HL-60 (cell line): ENCODE results near the gene YIF1A.

Experiments
- DNase-seq, 2 experiments: peaks; one replicate each; pipeline ENCODE4 v3.0.0-alpha.2; 2010 to 2020; ENCODE audit warnings: low read depth in 1 of 2, low spot score in 1 of 2
- H3K27ac ChIP-seq: fragments of 250-450 bp; sonication (Bioruptor Pico); replicated peaks from 2 replicates; pipeline ENCODE4 v1.5.1; 2020; ENCODE audit warnings: mild to moderate bottlenecking, moderate library complexity
- H3K27me3 ChIP-seq: fragments of 250-450 bp; sonication (Bioruptor Pico); 2 replicates; pipeline ENCODE4 v1.5.1; 2021; ENCODE audit warnings: mild to moderate bottlenecking, moderate library complexity; ENCODE audit not compliant: insufficient read depth, poor library complexity, severe bottlenecking
- H3K4me3 ChIP-seq: replicated peaks from 2 replicates; pipeline ENCODE4 v1.5.1; 2011; ENCODE audit warnings: mild to moderate bottlenecking, control low read depth, low read length; ENCODE audit not compliant: insufficient read depth
- CTCF ChIP-seq: IDR thresholded peaks from one replicate; pipeline ENCODE4 v1.5.1; 2011; ENCODE audit warnings: low read length, control low read depth, inconsistent platforms; ENCODE audit not compliant: insufficient read depth
- GABPA ChIP-seq: IDR thresholded peaks from 2 replicates; pipeline ENCODE4 v1.6.1; 2012; ENCODE audit warnings: low read depth
- POLR2AphosphoS5 ChIP-seq: IDR thresholded peaks from 2 replicates; pipeline ENCODE4 v1.6.1; 2012; ENCODE audit warnings: low read depth
- SPI1 ChIP-seq: IDR thresholded peaks from 2 replicates; pipeline ENCODE4 v1.6.1; 2012; ENCODE audit warnings: low read depth, mild to moderate bottlenecking, borderline replicate concordance
- TF ChIP-seq, protein P1 (sequence below): IDR thresholded peaks from 2 replicates; pipeline ENCODE4 v1.6.1; 2012; ENCODE audit warnings: low read depth; ENCODE audit not compliant: insufficient replicate concordance

YIF1A gene

DNA sequence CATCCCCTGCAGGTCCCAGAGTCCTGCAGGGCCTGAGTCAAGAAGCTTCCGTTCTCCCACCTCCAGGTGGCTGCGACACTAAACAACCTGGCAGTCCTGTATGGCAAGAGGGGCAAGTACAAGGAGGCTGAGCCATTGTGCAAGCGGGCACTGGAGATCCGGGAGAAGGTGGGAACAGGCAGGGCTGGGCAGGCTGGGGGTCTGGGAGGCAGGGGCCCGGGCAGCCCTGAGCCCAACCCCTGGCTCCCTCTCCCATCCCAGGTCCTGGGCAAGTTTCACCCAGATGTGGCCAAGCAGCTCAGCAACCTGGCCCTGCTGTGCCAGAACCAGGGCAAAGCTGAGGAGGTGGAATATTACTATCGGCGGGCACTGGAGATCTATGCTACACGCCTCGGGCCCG is 25.2 kb downstream of the YIF1A start:
- Histone ChIP-seq H3K27me3 (no peaks in the 10 kb centered on the region), H3K27ac (no peak overlapping the region), H3K4me3 (no peak overlapping the region)
- DNase-seq: no peak
- no peak for TF ChIP-seq GABPA
- TF ChIP-seq POLR2AphosphoS5: no peak

- no peak for DNase-seq
- no peak overlapping the region for H3K27ac ChIP-seq
- no peak overlapping the region for H3K4me3 ChIP-seq
- no peak for TF ChIP-seq GABPA
- no peak for TF ChIP-seq POLR2AphosphoS5
- TF ChIP-seq, protein P1, sequence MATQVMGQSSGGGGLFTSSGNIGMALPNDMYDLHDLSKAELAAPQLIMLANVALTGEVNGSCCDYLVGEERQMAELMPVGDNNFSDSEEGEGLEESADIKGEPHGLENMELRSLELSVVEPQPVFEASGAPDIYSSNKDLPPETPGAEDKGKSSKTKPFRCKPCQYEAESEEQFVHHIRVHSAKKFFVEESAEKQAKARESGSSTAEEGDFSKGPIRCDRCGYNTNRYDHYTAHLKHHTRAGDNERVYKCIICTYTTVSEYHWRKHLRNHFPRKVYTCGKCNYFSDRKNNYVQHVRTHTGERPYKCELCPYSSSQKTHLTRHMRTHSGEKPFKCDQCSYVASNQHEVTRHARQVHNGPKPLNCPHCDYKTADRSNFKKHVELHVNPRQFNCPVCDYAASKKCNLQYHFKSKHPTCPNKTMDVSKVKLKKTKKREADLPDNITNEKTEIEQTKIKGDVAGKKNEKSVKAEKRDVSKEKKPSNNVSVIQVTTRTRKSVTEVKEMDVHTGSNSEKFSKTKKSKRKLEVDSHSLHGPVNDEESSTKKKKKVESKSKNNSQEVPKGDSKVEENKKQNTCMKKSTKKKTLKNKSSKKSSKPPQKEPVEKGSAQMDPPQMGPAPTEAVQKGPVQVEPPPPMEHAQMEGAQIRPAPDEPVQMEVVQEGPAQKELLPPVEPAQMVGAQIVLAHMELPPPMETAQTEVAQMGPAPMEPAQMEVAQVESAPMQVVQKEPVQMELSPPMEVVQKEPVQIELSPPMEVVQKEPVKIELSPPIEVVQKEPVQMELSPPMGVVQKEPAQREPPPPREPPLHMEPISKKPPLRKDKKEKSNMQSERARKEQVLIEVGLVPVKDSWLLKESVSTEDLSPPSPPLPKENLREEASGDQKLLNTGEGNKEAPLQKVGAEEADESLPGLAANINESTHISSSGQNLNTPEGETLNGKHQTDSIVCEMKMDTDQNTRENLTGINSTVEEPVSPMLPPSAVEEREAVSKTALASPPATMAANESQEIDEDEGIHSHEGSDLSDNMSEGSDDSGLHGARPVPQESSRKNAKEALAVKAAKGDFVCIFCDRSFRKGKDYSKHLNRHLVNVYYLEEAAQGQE: no peak
- TF ChIP-seq SPI1: no peak
- no peak for TF ChIP-seq CTCF
- H3K27me3 ChIP-seq: no peaks in the 10 kb centered on the region
These were observed 25.7 kb downstream of the YIF1A start for GRCh38 chr11:66263231-66263630.

GRCh38 chr11:66262696-66263095 is 26.2 kb downstream of the YIF1A start:
- no peak overlapping the region for H3K27ac ChIP-seq
- no peak overlapping the region for H3K4me3 ChIP-seq
- DNase-seq: no peak
- TF ChIP-seq GABPA (no peak), SPI1 (no peak), POLR2AphosphoS5 (no peak), CTCF (no peak)
- TF ChIP-seq, protein P1: no peak
- H3K27me3 ChIP-seq: no peaks in the 10 kb centered on the region

DNA sequence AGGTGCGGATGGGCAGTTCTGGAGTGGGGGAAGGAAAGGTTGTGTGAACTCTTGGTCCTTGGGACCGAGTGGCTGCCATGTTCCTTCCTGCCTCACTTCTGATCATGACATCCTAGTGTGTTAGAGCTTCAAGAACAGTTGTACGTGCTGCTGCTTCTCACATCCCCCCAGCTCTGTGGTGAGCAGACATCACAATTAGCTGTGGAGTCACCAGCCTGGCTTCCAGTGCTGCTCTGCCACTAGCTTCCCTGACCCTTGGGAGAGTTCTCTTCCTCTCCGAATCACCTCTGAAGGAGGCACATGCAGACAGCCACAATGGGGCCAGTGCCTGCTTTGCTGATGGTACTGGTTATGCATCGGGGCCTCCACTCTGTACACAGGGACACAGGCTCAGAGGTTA is 26.8 kb downstream of the YIF1A start:
- no peak for DNase-seq
- Histone ChIP-seq H3K27ac (no peak overlapping the region), H3K4me3 (no peak overlapping the region), H3K27me3 (peaks cover 1% of the 10 kb centered on the region)
- no peak for TF ChIP-seq GABPA
- no peak for TF ChIP-seq SPI1
- TF ChIP-seq POLR2AphosphoS5: no peak
- TF ChIP-seq CTCF: no peak
- TF ChIP-seq, protein P1: no peak
